Effector memory CD8-positive, alpha-beta T cell (primary cell): ENCODE data around the gene PNRC2.
"Not testable (repeated sequence)": the region's sequence is repeated elsewhere in the genome, so short reads cannot be mapped to it uniquely, and the experiment has no call there.

Experiments
- ATAC-seq: fragments of 150-1000 bp; cut with Tn5 transposase; replicated peaks from 2 replicates; pipeline ENCODE4 v1.10.0; 2021; ENCODE audit warnings: mild to moderate bottlenecking, moderate library complexity
- DNase-seq, 3 experiments: peaks; one replicate each; pipeline ENCODE4 v3.0.0; 2021
- H3K27ac Mint-ChIP-seq, 2 donors: one replicate each; pipeline ENCODE4 v1.8.0; 2022; ENCODE audit warnings: mild to moderate bottlenecking in 2 of 2, mixed read lengths in 2 of 2, moderate library complexity in 2 of 2
- H3K27me3 Mint-ChIP-seq, 2 donors: one replicate each; pipeline ENCODE4 v1.8.0; 2022; ENCODE audit warnings: mixed read lengths in 2 of 2
- H3K36me3 Mint-ChIP-seq: one replicate; pipeline ENCODE4 v1.8.0; 2022; ENCODE audit warnings: mild to moderate bottlenecking, moderate library complexity, mixed read lengths; ENCODE audit not compliant: insufficient read depth
- H3K4me1 Mint-ChIP-seq, 2 donors: one replicate each; pipeline ENCODE4 v1.8.0; 2022; ENCODE audit warnings: low read depth in 2 of 2, mixed read lengths in 2 of 2
- H3K4me3 Mint-ChIP-seq, 2 donors: one replicate each; pipeline ENCODE4 v1.8.0; 2022; ENCODE audit warnings: mild to moderate bottlenecking in 2 of 2, mixed read lengths in 2 of 2, moderate library complexity in 2 of 2
- H3K9me3 Mint-ChIP-seq, 2 donors: one replicate each; pipeline ENCODE4 v1.8.0; 2022; ENCODE audit warnings: mixed read lengths in 2 of 2

The PNRC2 gene

GRCh38 chr1:24010650-24011049, 51.0 kb downstream of the PNRC2 start:
- ATAC-seq (no peak), DNase-seq (no peak)
- peak overlapping the region in 1 of 2 donors; percentile 49 for H3K27ac Mint-ChIP-seq
- no peaks in the 10 kb centered on the region for H3K36me3 Mint-ChIP-seq
- peaks cover 41 to 66% of the 10 kb centered on the region in 2 donors for H3K27me3 Mint-ChIP-seq
- no peak overlapping the region for H3K4me3 Mint-ChIP-seq
- H3K4me1 Mint-ChIP-seq: peaks cover 0 to 2% of the 10 kb centered on the region in 2 donors
- H3K9me3 Mint-ChIP-seq: no peaks in the 10 kb centered on the region

- DNase-seq: not testable (repeated sequence)
Observed at GRCh38 chr1:24012878-24013277, 53.2 kb downstream of the PNRC2 start.

More at GRCh38 chr1:24012878-24013277, 53.2 kb downstream of the PNRC2 start:
- peaks cover 38 to 60% of the 10 kb centered on the region in 2 donors for H3K27me3 Mint-ChIP-seq
- H3K4me3 Mint-ChIP-seq, H3K27ac Mint-ChIP-seq, H3K4me1 Mint-ChIP-seq, H3K36me3 Mint-ChIP-seq, H3K9me3 Mint-ChIP-seq, ATAC-seq: not testable (repeated sequence)
